GM12878 (cell line): ENCODE measurements around the gene ASAP3. TPM values are rescaled to one million over a fixed set of nuclear protein-coding genes. Genes with fewer than 3 reads are reported as not detected.

Source experiments
- ATAC-seq: fragments of 200-7000 bp; cut with Tn5 transposase; 3 replicates; pipeline ENCODE4 v1.9.1; 2020; ENCODE audit warnings: mild to moderate bottlenecking, moderate library complexity
- BruUV-seq: library from RNA; stranded (reverse); fragments of 400-500 nt; replicated peaks from 2 replicates; lab custom pipeline; 2021; lab: Mats Ljungman, UMichigan
- CTCF ChIA-PET: fragments of 300-600 bp; sonication (Branson Sonifier 250); formaldehyde crosslinking; extraction: SDS; loops from one replicate; lab custom pipeline; 2021; ENCODE audit warnings: inconsistent platforms; lab: Yijun Ruan, JAX
- POLR2A ChIA-PET: fragments of 350-600 bp; formaldehyde crosslinking; extraction: SDS; loops from one replicate; lab custom pipeline; 2021; ENCODE audit warnings: inconsistent platforms; lab: Charles Lee
- RAD21 ChIA-PET: fragments of 300-600 bp; sonication (Branson Sonifier 250); formaldehyde crosslinking; loops from one replicate; lab custom pipeline; 2023; ENCODE audit warnings: antibody characterized with exemption; ENCODE audit not compliant: unreplicated experiment; lab: Charles Lee
- SMC1A ChIA-PET: fragments of 300-600 bp; sonication (Branson Sonifier 250); formaldehyde crosslinking; loops from one replicate; lab custom pipeline; 2023; ENCODE audit not compliant: unreplicated experiment, uncharacterized antibody; lab: Charles Lee
- DNase-seq: peaks from one replicate; pipeline ENCODE4 v3.0.0-alpha.2; 2011; ENCODE audit warnings: low read depth, low spot score
- FAIRE-seq: peaks from 3 replicates; lab custom pipeline; 2011; peaks lifted over from hg19 to GRCh38; lab: Jason Lieb, UNC
- H2AFZ ChIP-seq: 2 replicates; pipeline ENCODE4 v1.6.0; 2011; ENCODE audit warnings: low read depth, low read length, control low read depth; ENCODE audit not compliant: control insufficient read depth
- H3K27ac ChIP-seq: 2 replicates; pipeline ENCODE4 v1.5.1; 2011; ENCODE audit warnings: control low read depth; ENCODE audit not compliant: control insufficient read depth, insufficient read depth
- H3K27me3 ChIP-seq, 2 experiments: replicated peaks in 1 of 2; 2 replicates each; pipeline versions ENCODE4 v1.6.0 to v1.6.1; 2011; ENCODE audit warnings: low read length in 1 of 2; ENCODE audit not compliant: control insufficient read depth in 2 of 2, insufficient read depth in 2 of 2
- H3K36me3 ChIP-seq, 2 experiments: 2 replicates each; pipeline ENCODE4 v1.5.1; 2011; ENCODE audit warnings: low read length in 1 of 2; ENCODE audit not compliant: control insufficient read depth in 2 of 2, insufficient read depth in 2 of 2
- H3K4me1 ChIP-seq: 2 replicates; pipeline ENCODE4 v1.6.1; 2011; ENCODE audit warnings: mild to moderate bottlenecking, low read length, moderate library complexity, mixed read lengths; ENCODE audit not compliant: control insufficient read depth, insufficient read depth
- H3K4me2 ChIP-seq: 2 replicates; pipeline ENCODE4 v1.6.0; 2011; ENCODE audit warnings: control low read depth; ENCODE audit not compliant: control insufficient read depth, insufficient read depth
- H3K4me3 ChIP-seq: fragments of 200-600 bp; sonication (generic); 2 replicates; pipeline ENCODE4 v1.5.1; 2016
- H3K79me2 ChIP-seq: 2 replicates; pipeline ENCODE4 v1.6.0; 2011; ENCODE audit warnings: low read length; ENCODE audit not compliant: control insufficient read depth, insufficient read depth
- H3K9ac ChIP-seq: 2 replicates; pipeline ENCODE4 v1.8.0; 2011; ENCODE audit warnings: low read length, control low read depth, mixed read lengths; ENCODE audit not compliant: control insufficient read depth, insufficient read depth
- H3K9me3 ChIP-seq: replicated peaks from 3 replicates; pipeline ENCODE4 v1.5.1; 2011; ENCODE audit warnings: mild to moderate bottlenecking, low read length; ENCODE audit not compliant: control insufficient read depth, insufficient read depth
- H4K20me1 ChIP-seq: 2 replicates; pipeline ENCODE4 v1.6.0; 2011; ENCODE audit not compliant: control insufficient read depth, insufficient read depth
- BACH1 ChIP-seq: fragments of 450-650 bp; IDR thresholded peaks from 2 replicates; pipeline ENCODE4 v1.6.1; 2017; ENCODE audit warnings: mild to moderate bottlenecking, borderline replicate concordance
- EED ChIP-seq: sonication (generic); IDR thresholded peaks from 2 replicates; pipeline ENCODE4 v1.6.1; 2016; ENCODE audit warnings: antibody characterized with exemption, low read depth
- FOXM1 ChIP-seq: IDR thresholded peaks from 2 replicates; pipeline ENCODE4 v1.6.1; 2012; ENCODE audit warnings: low read depth, mild to moderate bottlenecking, inconsistent platforms, low read length, moderate library complexity
- GABPA ChIP-seq: IDR thresholded peaks from 2 replicates; pipeline ENCODE4 v1.6.1; 2014; ENCODE audit warnings: antibody characterized with exemption, low read depth, mild to moderate bottlenecking, inconsistent platforms
- GATAD2B ChIP-seq: fragments of 450-650 bp; conservative IDR thresholded peaks from 2 replicates; pipeline ENCODE4 v1.6.1; 2017; ENCODE audit warnings: low read depth, mild to moderate bottlenecking, moderate library complexity
- JUNB ChIP-seq: IDR thresholded peaks from 2 replicates; pipeline ENCODE4 v1.6.1; 2016; ENCODE audit warnings: antibody characterized with exemption, mild to moderate bottlenecking
- KDM1A ChIP-seq: fragments of 200-600 bp; sonication (generic); IDR thresholded peaks from 2 replicates; pipeline ENCODE4 v1.6.1; 2016; ENCODE audit warnings: borderline replicate concordance
- MYC ChIP-seq: IDR thresholded peaks from 2 replicates; pipeline ENCODE4 v1.6.1; 2011; ENCODE audit warnings: mild to moderate bottlenecking, low read length, moderate library complexity, inconsistent platforms; ENCODE audit not compliant: insufficient read depth, insufficient replicate concordance, insufficient read length, severe bottlenecking
- SIX5 ChIP-seq: IDR thresholded peaks from 2 replicates; pipeline ENCODE4 v1.6.1; 2011; ENCODE audit warnings: mild to moderate bottlenecking, low read depth, low read length, moderate library complexity; ENCODE audit not compliant: severe bottlenecking
- SMC3 ChIP-seq: IDR thresholded peaks from 2 replicates; pipeline ENCODE4 v1.6.1; 2011; ENCODE audit warnings: low read length, improper control_type of control experiment, borderline replicate concordance
- SPI1 ChIP-seq: IDR thresholded peaks from 2 replicates; pipeline ENCODE4 v1.6.1; 2011; ENCODE audit warnings: low read depth, mild to moderate bottlenecking, low read length, moderate library complexity, borderline replicate concordance; ENCODE audit not compliant: insufficient read depth
- SREBF2 ChIP-seq: IDR thresholded peaks from 2 replicates; pipeline ENCODE4 v1.6.1; 2012; ENCODE audit warnings: mild to moderate bottlenecking, low read length
- SUPT20H ChIP-seq: IDR thresholded peaks from 2 replicates; pipeline ENCODE4 v1.6.1; 2011; ENCODE audit warnings: low read depth, mild to moderate bottlenecking, low read length, moderate library complexity, borderline replicate concordance; ENCODE audit not compliant: control insufficient read depth
- TAF1 ChIP-seq: IDR thresholded peaks from 2 replicates; pipeline ENCODE4 v1.6.1; 2011; ENCODE audit warnings: mild to moderate bottlenecking, low read depth, low read length, borderline replicate concordance
- TCF3 ChIP-seq: IDR thresholded peaks from 2 replicates; pipeline ENCODE4 v1.6.1; 2012; ENCODE audit warnings: low read depth, mild to moderate bottlenecking, low read length, borderline replicate concordance; ENCODE audit not compliant: insufficient read depth
- ZNF24 ChIP-seq: fragments of 450-650 bp; IDR thresholded peaks from 2 replicates; pipeline ENCODE4 v1.6.1; 2017; ENCODE audit warnings: antibody characterized with exemption, mild to moderate bottlenecking
- ZNF274 ChIP-seq: IDR thresholded peaks from one replicate; pipeline ENCODE4 v1.8.0; 2011; ENCODE audit not compliant: insufficient read length, insufficient read depth
- WGBS: methylation state at CpG from one replicate; pipeline ENCODE4 v1.1.6; 2016; ENCODE audit warnings: low lambda C conversion rate; ENCODE audit not compliant: insufficient replicate concordance, insufficient coverage; ENCODE audit errors: missing lambda C conversion rate; 5-methylcytosine and 5-hydroxymethylcytosine counted together
- in situ Hi-C: fragments of 300-500 bp; cut with MboI; formaldehyde crosslinking; loops from 9 replicates; pipeline ENCODE4 v1.14.3; 2018; ENCODE audit warnings: mixed read lengths
- intact Hi-C: fragments of 100-400 bp; cut with micrococcal nuclease; formaldehyde crosslinking; loops from one replicate; pipeline ENCODE4 v1.14.2; 2022; ENCODE audit not compliant: unreplicated experiment
- polyA plus RNA-seq, 11 experiments: library from polyadenylated mRNA; depleted of rRNA in 4 of 11; unstranded in 6 of 11; stranded (reverse) in 5 of 11; fragments of >200 nt; fragmentation: Nextera tagmentation in 4 of 11; fragmentation: Illumina TruSeq in 1 of 11; extraction: Ambion mirVana in 4 of 11; extraction: Trizol in 1 of 11; gene quantifications; 1 replicate in 1 of 11; 2 replicates in 10 of 11; pipeline versions ENCODE4 v1.2.1 to v1.2.3, GENCODE V29; 2011 to 2016; ENCODE audit warnings: inconsistent platforms in 2 of 11, missing spikeins in 2 of 11, low read depth in 1 of 11
- total RNA-seq, 4 experiments: library from RNA; depleted of rRNA in 3 of 4; stranded (reverse); fragments of >200 nt in 3 of 4; fragmentation: Illumina TruSeq in 1 of 4; extraction: Trizol in 1 of 4; gene quantifications; 2 replicates each; pipeline versions ENCODE4 v1.2.1 to v1.2.3, GENCODE V29; 2013 to 2021
- TF ChIP-seq, protein P1 (sequence below), 3 experiments: IDR thresholded peaks in 2 of 3; conservative IDR thresholded peaks in 1 of 3; 2 replicates each; pipeline ENCODE4 v1.5.1; 2011; ENCODE audit warnings: low read depth in 3 of 3, low read length in 3 of 3, mild to moderate bottlenecking in 3 of 3, control low read depth in 2 of 3, moderate library complexity in 2 of 3, inconsistent platforms in 1 of 3, mixed read lengths in 1 of 3; ENCODE audit not compliant: control insufficient read depth in 2 of 3, insufficient read depth in 1 of 3; ENCODE audit errors: extremely low read depth in 1 of 3
- TF ChIP-seq, protein P2 (sequence below): IDR thresholded peaks from 2 replicates; pipeline ENCODE4 v1.6.1; 2011; ENCODE audit warnings: mild to moderate bottlenecking, low read depth, low read length, moderate library complexity; ENCODE audit not compliant: insufficient replicate concordance

The ASAP3 gene
- total and polyA plus RNA-seq, 10 of the 15 experiments (the other 5 are each of a cell fraction or from before 2014, with no cell fraction given), result 0.04 to 0.92 (median 0.34) TPM; not detected in 1

GRCh38 chr1:23453455-23454000 is 30.5 kb downstream of the ASAP3 start (continued):
- TF ChIP-seq, protein P1, sequence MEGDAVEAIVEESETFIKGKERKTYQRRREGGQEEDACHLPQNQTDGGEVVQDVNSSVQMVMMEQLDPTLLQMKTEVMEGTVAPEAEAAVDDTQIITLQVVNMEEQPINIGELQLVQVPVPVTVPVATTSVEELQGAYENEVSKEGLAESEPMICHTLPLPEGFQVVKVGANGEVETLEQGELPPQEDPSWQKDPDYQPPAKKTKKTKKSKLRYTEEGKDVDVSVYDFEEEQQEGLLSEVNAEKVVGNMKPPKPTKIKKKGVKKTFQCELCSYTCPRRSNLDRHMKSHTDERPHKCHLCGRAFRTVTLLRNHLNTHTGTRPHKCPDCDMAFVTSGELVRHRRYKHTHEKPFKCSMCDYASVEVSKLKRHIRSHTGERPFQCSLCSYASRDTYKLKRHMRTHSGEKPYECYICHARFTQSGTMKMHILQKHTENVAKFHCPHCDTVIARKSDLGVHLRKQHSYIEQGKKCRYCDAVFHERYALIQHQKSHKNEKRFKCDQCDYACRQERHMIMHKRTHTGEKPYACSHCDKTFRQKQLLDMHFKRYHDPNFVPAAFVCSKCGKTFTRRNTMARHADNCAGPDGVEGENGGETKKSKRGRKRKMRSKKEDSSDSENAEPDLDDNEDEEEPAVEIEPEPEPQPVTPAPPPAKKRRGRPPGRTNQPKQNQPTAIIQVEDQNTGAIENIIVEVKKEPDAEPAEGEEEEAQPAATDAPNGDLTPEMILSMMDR (IDR thresholded peaks at IDR 0.05 in 2 of 3, conservative IDR thresholded peaks at IDR 0.05 in 1 of 3; ENCODE audit: control insufficient read depth in 2 of 3, extremely low read depth in 1 of 3, insufficient read depth in 1 of 3, low read depth in 3 of 3, low read length in 3 of 3), result no peak
- no peak for TF ChIP-seq KDM1A
- no peak for TF ChIP-seq JUNB

DNA sequence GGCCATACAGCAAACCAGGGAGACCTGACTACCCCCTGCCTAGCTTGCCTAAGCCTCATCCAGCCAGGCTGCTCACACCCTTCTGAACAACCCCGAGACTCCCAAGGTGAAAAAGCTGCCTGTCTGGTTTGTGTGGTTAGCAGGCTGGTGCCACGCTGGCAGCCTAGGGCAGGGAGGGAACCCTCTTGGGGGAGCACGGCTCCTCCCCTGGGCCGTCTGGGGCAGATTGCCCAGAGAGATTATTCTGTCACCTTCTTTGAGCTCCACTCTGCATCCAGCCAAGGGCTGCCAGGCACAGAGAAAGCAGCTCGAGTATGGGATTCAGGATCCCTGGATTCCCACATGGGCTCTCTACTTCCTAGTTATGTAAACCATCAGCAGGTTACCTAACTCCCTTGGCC is 32.0 kb downstream of the ASAP3 start:
- Histone ChIP-seq H4K20me1 (no peaks in the 10 kb centered on the region), H3K79me2 (no peaks in the 10 kb centered on the region), H3K9me3 (no peaks in the 10 kb centered on the region), H3K27me3 (peaks cover 2 to 3% of the 10 kb centered on the region in 2 experiments; a peak in 3 of 4 replicates), H3K4me3 (no peak overlapping the region), H3K36me3 (no peaks in the 10 kb centered on the region), H3K4me1 (no peaks in the 10 kb centered on the region), H2AFZ (no peak overlapping the region), H3K4me2 (no peak overlapping the region), H3K27ac (no peak overlapping the region), H3K9ac (no peak overlapping the region)
- RAD21 ChIA-PET, result no interaction called here
- in situ Hi-C loops (no loop called here), intact Hi-C loops (no loop called here)
- TF ChIP-seq, protein P2, sequence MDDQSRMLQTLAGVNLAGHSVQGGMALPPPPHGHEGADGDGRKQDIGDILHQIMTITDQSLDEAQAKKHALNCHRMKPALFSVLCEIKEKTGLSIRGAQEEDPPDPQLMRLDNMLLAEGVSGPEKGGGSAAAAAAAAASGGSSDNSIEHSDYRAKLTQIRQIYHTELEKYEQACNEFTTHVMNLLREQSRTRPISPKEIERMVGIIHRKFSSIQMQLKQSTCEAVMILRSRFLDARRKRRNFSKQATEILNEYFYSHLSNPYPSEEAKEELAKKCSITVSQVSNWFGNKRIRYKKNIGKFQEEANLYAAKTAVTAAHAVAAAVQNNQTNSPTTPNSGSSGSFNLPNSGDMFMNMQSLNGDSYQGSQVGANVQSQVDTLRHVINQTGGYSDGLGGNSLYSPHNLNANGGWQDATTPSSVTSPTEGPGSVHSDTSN, result no peak
- TF ChIP-seq SPI1 (no peak), MYC (no peak), TCF3 (no peak), SIX5 (no peak), BACH1 (no peak), SMC3 (no peak), GATAD2B (no peak), GABPA (no peak), ZNF274 (no peak), SREBF2 (no peak), TAF1 (no peak), ZNF24 (no peak), EED (no peak), SUPT20H (no peak), KDM1A (no peak), FOXM1 (no peak)
- SMC1A ChIA-PET, result no interaction called here
- ATAC-seq, result peak; percentile 29
- POLR2A ChIA-PET, result no interaction called here
- CTCF ChIA-PET, result interaction anchor here (1.3 kb wide), 1 partner anchor 45 kb away, joined by 4 read pairs; no protein-coding TSS in a partner anchor
- no TSS peak for BruUV-seq
- FAIRE-seq, result no peak
- no peak for DNase-seq
- 0% methylated on average over 5 of the region's 5 CpGs for WGBS
